Activated CD4-positive, alpha-beta T cell treated with anti-CD3 and anti-CD28 coated beads for 1 hour (primary cell): ENCODE data around the gene DNAH1.

Source experiments
- DNase-seq: peaks from one replicate; pipeline ENCODE4 v3.0.0-alpha.2; 2020

DNAH1 gene

DNA sequence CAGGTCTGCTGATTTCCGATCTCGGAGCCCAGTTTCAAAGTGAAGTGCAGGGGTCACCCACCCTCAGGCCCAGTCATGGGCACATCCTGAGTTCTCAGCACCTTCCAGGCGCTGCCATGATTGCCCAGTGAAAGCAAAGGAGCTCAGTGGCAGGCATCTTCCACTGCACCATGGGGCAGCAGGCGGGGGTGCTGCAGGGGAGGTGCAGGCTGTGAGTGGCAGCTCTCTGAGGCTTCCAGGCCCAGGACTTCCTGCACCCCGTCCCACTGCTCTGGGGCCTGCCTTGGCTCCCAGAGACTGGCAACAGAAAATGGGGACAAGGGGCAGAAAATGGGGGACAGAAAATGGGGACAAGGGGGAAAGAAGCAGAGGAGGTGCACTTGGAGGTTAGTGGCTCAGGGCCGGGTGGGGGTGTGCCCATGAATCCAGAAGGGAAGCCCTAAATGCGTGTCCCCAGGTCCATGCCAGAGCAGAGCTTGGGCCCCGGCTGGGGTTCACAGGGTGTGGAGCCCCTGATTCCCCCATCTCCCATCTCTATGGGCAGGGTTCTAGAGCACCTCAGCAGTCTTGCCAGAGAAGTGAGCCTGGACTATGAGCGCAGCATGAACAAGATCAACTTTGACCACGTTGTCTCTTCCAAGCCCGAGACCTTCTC, 28.0 kb downstream of the DNAH1 start:
- no peak for DNase-seq

DNA sequence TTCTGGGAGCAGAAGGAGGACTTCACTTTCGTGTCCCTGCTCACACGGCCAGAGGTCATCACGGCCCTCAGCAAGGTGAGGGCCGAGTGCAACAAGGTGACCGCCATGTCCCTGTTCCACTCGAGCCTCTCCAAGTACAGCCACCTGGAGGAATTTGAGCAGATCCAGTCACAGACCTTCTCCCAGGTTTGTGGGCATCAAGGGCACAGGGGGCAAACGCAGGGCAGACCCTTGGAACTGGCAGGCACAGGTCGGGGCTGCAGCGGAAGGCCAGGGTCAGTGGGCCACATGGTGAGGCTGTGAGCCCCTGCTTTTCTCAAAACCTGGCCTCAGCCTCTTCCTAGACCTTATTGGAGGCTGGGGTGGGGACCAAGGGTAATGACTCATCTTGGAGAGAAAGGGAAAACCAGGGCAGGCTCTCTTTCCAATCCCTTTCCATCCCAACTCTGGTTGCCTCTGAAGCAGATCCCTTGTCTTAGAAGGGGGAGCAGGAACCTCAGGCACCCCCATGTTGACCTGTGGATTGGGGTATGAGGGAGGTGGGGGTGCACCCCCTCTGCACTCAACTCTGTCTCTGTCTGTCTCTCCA, 29.5 kb downstream of the DNAH1 start:
- no peak for DNase-seq

DNA sequence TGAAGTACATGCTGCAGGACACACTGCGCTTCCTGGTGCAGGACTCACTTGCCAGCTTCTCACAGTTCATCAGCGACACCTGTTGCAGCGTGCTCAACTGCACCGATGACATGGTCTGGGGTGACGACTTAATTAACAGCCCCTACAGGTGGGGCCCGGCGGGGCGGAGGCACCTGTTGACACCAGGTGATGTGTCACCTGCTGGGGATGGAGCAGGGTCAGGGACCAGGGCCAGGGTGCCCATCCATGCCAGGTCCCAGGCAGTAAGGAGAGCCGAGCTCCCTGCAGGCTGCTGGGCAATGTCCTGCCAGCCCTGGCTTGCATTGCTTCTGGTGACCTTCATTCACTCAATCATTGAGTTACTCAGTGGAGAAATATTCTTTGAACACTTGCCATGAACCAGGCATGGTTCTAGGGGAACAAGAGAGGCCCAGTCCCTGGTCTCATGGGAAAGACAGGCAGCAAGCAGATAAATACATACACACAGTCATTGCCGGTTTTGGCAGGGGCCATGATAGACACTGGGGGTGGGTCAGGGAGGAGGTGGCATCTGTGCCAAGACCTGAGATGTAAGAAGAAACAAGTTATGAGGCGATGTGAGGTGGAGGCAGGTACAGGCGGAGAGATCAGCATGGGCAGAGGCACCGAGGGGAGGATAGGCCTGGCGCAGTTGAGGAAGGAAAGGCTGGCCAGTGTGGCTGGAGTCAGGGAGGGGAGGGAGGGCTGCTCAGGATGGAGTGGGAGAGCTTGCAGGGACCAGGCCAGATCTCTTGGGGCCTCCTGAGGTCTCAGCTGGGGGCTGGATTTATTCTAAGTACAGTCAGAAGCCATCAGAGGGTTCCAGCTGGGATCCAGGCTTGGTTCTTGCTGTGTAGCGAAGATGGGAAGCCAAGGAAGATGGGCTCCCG, 30.8 kb downstream of the DNAH1 start:
- no peak for DNase-seq

DNA sequence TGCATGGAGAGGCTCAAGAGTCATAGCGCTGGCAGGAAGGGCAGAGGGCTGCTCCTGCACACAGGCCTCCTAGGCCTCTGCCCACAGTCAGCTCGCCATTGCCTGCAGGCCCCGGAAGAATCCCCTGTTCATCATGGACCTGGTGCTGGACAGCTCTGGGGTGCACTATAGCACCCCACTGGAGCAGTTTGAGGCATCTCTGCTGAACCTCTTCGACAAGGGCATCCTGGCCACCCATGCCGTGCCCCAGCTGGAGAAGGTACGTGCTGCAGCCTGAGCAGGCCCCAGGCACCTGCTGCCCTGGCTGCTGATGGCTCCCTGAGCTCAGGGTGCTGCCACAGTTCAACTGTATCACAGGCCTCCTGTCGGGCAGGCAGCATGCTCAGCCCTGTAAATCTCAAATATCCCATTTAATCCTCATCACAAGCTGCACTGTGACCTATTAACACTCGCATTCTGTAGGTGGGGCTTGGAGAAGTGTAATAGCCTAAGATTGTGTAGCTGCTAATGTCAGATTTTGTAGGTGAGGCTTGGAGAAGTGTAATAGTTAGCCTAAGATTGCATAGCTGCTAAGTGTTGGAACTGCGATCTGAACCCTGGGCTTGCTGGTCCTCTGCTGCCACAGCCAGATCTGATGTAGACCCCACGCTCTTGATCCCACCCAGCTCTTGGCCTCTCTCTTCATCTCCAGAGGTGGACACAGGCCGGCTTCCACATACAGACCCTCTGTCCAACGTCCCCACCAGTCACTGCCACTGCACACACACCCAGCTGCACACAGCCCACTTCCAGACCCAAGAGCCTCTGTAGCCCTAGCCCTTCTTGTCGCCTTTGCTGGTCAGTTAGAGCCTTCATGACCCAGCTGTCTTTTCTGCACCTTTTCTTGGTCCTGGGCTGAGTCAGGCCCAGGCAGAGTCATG, 31.9 kb downstream of the DNAH1 start:
- DNase-seq: no peak

DNA sequence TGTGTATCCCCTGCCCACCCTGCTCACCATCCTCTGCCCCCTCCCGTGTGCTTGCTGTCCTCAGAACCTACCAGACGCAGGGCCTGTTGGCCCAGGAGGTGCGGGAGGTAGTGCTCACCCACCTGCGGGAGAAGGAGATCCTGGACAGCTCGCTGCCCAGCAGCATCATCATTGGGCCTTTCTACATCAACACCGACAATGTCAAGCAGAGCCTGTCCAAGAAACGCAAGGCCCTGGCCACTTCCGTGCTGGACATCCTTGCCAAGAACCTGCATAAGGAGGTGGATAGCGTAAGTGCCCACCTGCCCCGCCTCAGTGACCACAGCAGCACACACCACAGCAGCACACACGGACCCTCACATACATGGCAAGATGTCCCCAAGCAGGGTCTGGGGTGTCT, 33.0 kb downstream of the DNAH1 start:
- DNase-seq: no peak

DNA sequence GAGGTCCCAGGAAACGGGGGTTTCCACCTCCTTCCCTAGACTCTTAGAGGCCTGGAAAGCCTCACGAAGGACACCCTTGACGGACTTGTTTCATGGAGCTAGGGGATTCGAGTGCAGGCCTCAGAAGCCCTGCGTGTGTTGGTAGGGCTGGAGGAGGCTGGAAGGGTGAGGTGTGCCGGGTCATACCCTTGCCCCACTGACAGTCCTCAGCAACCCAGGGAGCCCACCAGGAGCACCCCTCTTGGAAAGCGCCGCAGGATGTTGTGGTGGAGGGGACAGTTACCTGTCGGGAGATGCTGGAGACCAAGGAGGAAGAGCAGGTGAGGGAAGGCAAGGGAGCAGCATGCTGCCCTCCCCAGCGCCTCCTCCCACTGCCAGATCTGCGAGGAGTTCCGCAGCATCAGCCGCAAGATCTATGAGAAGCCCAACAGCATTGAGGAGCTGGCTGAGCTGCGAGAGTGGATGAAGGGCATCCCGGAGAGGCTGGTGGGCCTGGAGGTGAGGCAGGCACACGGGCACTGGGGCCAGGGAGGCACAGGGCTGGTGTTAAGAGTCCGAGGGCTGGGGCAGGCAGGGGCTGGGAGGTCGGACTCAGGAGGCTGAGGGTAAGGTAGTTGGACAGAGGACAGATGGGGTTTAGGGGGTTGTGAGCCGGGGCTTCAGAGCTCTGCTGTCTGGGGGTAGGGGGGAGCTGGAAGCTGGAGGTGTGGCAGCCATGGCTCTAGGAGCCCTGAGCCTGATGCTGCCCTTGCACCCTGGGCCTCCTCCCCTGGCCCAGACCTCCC, 33.7 kb downstream of the DNAH1 start:
- no peak for DNase-seq

DNA sequence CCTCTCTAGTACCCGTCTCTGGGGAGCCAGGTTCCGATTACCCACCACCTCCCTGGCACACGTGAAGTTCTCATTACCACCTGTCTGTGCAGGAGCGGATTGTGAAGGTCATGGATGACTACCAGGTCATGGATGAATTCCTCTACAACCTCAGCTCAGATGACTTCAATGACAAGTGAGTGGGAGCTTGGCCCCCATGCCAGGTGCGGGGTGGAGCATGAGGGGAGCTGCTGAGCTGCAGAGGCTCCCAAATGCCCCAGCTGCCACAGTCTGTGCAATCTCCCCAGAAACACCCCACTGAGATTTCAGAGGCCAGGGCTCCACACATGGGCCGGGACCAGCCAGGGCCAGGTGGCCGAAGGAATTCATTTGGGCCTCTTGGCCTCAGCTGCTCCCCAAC, 34.3 kb downstream of the DNAH1 start:
- no peak for DNase-seq

DNA sequence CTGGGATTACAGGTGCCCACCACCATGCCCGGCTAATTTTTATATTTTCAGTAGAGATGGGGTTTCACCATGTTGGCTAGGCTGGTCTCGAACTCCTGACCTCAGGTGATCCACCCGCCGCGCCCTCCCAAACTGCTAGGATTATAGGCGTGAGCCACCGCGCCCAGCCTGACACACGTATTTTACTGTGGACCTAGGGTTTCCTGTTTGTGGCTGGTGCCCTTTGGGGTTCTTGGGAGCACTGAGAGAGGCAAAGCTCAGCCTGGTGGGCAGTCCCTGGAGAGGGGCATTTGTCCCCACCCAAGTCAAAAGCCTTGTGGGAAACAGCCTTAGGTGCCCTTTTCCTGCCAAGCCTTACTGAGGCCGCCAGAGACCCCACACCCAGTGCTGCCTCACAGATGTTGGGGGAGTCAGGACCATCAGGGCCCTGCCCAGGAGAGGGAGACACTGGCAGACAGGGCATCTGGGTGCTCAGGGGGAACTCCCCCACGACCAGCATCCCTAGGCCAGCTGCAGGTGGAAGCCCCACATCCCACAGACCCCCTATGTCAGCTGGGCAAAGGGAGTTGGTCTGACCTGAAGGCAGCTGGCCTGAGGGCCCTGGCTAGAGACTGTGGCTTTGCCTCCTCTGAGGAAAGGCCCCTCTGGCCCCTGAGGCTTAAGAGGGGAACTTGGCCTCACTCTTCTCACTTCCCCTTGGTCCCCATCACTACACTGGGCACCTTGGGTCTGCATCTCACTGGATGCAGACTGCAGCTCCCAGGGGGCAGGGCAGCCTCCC, 35.1 kb downstream of the DNAH1 start:
- no peak for DNase-seq

DNA sequence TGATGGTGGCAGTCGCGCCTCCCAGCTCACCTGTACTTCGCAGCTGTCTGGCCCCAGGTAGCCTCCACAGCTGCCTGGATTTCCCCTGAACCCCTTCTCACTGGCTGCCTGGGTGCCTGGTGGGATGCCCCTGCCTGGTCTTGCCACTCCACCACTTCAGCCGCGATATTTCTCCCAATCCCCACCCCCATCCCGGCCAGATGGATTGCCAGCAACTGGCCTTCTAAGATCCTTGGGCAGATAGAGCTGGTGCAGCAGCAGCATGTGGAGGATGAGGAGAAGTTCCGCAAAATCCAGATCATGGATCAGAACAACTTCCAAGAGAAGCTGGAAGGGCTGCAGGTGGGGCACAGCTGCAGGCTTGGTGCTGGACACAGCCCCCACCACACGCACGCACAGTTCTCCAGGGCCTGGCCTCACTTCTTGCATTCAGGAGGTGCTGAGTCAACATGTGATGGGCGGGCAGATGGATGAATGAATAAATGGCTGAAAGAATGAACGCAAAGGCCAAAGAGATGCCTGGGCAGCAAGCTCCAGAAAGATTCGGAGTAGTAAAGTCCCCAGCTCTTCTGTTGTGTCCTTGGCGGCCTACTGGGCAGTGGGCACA, 35.7 kb downstream of the DNAH1 start:
- no peak for DNase-seq

DNA sequence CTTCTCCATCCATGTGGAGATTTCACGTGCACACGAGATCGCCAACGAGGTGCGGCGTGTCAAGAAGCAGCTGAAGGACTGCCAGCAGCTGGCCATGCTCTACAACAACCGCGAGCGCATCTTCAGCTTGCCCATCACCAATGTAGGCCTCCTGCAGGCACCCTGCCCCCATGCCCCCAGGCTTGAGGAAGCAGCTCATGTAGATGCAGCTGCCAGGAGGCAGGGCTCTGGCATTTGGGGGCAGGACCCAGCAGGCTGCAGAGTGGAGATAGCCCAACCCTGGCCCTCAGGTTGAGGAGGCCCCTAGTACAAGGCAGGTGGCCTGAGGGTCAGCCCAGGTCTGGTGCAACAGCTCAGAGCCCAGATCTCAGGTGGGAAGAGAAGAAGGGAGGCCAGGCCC, 36.4 kb downstream of the DNAH1 start:
- no peak for DNase-seq

DNA sequence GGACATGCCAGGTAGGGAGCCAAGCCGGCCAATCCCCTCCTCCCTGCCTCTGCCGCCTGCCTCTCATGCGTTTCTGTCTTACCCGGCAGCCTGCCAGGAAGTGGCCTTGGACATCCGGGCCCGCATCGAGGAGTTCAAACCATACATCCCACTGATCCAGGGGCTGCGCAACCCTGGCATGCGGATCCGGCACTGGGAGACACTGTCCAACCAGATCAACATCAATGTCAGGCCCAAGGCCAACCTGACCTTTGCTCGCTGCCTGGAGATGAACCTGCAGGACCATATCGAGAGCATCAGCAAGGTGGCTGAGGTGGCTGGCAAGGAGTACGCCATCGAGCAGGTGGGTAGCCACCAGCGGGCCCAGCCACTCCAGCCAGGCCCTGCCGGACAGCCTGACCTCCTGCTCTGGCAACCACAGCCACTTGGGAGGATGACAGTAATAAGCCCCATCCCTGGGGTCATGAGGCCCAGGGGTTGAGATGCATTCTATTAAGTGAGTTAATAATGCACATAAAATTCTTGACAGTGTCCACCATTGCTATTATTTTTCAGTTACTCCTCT, 37.3 kb downstream of the DNAH1 start:
- no peak for DNase-seq

DNA sequence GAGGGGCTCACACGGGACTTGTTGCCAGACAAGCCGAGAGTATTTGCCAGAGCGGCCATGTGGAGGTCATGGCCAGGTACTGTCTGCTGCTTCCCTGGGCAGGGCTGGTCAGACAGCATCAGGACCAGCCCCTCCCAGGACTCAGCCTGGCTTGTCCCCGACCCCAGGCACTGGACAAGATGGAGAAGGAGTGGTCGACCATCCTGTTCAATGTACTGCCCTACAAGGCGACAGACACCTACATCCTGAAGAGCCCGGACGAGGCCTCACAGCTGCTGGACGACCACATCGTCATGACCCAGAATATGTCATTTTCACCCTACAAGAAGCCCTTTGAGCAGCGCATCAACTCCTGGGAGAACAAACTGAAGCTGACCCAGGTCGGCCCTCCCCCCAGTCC, 38.6 kb downstream of the DNAH1 start:
- no peak for DNase-seq

DNA sequence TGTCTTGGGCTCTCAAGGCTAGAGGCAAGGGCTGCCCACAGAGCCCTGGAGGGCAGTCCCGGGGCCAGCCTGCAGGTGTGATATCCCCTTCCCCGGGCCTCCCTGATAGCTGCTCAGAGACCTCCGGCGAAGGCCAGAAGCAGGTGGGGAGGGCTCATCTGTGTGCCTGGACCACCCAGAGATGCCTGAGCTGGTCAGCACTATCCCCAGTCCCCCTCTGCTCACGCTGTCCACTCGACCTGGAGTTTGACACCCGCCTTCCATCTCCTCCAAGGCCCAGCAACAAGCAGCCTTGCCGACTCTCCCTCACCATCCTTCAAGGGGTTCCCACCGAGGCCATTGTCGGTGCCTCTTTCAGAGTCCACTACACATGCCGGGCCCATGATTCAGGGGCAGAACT, 39.4 kb downstream of the DNAH1 start:
- no peak for DNase-seq

DNA sequence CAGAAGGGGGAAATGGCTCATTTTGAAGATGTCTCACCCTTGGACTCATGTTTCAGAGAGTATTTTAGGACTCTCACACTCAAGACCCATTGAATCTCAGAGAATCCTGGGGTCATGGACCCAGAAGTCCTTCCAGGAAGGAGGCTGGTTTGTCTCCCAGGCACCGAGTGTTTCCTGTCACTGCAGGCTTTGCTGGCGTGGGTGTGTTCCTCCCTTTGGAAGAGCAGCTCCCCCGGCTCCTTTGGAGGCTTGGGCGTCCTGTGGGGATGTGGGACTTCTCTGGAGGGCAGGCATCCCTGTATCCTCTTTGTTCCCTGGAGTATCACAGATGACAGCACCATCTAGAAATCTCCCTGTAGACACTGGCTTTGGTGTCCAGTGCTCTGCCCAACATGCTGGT, 40.0 kb downstream of the DNAH1 start:
- DNase-seq: no peak

DNA sequence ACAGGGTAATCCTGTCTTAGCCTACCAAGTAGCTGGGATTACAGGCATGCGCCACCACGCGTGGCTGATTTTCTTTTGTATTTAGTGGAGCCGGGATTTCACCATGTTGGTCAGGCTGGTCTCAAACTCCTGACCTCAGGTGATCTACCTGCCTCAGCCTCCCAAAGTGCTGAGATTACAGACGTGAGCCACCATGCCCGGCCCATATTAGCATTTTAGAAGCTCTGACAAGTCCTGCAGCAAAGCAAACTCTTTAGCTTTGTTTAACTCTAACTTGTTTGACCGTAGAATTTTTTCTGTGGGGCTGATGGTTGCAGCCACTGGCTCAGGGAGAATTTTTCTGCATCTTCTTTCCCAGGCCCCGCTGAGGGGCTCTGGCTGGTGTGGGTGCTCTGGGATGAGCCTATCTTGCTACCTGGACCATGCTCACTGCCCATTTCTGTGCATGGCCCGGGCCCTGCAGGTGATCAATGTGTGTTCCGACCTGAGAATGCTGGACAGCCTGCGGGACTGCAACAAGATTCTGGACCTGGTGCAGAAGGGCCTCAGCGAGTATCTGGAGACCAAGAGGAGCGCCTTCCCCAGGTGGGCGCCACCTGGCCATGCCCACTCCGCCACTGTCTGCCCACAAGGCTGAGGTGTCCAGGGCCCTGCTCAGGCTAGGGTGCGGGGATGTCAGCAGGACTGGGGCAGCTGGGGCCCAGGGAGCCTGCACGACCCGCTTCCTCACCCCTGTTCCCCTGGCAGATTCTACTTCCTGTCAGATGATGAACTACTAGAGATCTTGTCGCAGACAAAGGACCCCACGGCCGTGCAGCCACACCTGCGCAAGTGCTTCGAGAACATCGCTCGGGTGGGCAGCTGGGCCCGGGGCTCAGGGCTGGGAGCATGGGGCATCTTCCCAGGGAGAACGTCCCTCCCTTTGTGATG, 41.3 kb downstream of the DNAH1 start:
- no peak for DNase-seq

DNA sequence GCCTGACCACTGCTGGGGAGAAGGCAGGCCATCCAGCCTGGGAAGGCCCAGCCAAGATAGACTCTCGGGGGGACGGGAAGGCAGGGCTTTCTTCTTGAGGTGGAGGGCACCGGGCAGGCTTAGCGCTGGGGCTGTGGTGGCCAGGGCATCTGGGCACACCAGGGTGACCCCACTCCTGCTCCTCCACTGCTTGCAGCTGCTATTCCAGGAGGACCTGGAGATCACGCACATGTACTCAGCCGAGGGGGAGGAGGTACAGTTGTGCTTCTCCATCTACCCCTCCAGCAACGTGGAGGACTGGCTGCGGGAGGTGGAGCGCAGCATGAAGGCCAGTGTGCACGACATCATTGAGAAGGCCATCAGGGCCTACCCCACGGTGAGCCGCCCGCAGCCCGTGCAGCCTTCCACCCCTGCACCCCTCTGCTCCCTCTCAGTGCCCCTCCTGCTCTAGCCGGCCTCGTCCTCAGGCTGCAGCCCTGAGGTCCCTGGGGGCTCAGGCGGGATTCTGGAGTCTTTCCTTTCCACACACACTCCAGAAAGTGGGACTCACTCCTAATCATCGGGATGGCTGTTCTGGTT, 42.3 kb downstream of the DNAH1 start:
- DNase-seq: no peak

DNA sequence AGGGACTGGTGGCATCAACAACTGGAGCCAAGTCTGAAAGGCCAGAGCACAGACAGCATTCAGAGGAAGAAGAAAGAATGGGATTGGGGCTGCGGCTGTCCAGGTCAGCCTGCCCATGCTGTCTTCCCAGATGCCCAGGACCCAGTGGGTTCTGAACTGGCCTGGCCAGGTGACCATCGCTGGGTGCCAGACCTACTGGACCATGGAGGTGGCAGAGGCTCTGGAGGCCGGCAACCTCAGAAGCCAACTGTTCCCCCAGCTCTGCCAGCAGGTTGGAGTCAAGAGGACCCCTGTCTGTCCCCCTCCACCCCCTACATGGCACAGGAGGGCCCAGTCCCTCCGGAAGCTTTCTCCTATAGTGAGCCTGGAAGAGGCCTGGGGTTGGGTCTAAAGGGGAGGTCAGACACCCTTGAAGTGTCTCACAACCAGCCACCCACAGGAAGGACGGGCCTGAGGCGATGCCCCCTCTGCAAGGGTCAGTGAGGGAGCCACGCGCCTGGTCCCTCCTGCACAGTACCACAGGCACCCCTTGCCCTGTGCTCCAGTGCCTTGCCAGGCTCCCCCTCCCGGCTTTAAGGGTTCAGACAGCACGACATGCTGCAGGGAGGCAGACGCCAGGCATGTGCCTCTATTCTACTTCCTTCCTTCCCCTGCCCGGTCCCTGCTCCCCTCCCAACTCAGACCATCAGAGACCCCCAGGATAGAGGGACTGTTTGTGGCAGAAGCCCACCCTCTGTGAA, 43.2 kb downstream of the DNAH1 start:
- DNase-seq: no peak

DNA sequence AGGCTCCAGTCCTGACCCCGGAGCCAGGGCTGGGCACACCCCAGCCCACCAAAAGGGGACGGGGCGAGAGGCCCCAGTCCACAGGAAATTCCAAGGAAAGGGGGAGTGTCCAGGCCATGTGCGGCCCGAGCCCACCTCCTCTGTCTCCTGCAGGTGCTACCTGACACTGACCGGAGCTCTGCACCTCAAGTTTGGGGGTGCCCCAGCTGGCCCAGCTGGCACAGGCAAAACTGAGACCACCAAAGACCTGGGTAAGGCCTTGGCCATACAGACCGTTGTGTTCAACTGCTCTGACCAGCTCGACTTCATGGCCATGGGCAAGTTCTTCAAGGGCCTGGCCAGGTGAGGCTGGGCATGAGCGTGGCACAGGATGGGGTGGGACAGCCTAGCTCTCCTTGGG, 44.9 kb downstream of the DNAH1 start:
- DNase-seq: no peak
